Mesodermal cell (in vitro differentiated cells): Measurements from ENCODE around the gene AFAP1L2.
"Not testable (repeated sequence)": the region's sequence is repeated elsewhere in the genome, so short reads cannot be mapped to it uniquely, and the experiment has no call there.

Experiments
- H3K27ac ChIP-seq: 2 replicates; pipeline ENCODE4 v1.7.0; 2013; ENCODE audit warnings: mild to moderate bottlenecking, low read depth, low read length, moderate library complexity; ENCODE audit not compliant: severe bottlenecking
- H3K36me3 ChIP-seq: 2 replicates; pipeline ENCODE4 v1.7.1; 2013; ENCODE audit warnings: mild to moderate bottlenecking, low read length, moderate library complexity; ENCODE audit not compliant: control insufficient read depth, insufficient read depth
- H3K4me1 ChIP-seq: one replicate; pipeline ENCODE4 v1.7.1; 2013; ENCODE audit warnings: mild to moderate bottlenecking, low read length; ENCODE audit not compliant: insufficient read depth, control insufficient read depth, poor library complexity, severe bottlenecking
- H3K4me3 ChIP-seq: 2 replicates; pipeline ENCODE4 v1.7.0; 2013; ENCODE audit warnings: low read length, control low read depth, mild to moderate bottlenecking; ENCODE audit not compliant: insufficient read depth, poor library complexity, severe bottlenecking; ENCODE audit errors: extremely low read depth
- H3K9me3 ChIP-seq: 2 replicates; pipeline ENCODE4 v1.7.1; 2013; ENCODE audit warnings: mild to moderate bottlenecking, low read length, moderate library complexity; ENCODE audit not compliant: control insufficient read depth
- WGBS, 2 experiments: methylation state at CpG; one replicate each; pipeline ENCODE4 v1.1.5; 2013; ENCODE audit warnings: missing lambda C conversion rate in 2 of 2; ENCODE audit not compliant: insufficient coverage in 2 of 2; 5-methylcytosine and 5-hydroxymethylcytosine counted together

AFAP1L2 gene

DNA sequence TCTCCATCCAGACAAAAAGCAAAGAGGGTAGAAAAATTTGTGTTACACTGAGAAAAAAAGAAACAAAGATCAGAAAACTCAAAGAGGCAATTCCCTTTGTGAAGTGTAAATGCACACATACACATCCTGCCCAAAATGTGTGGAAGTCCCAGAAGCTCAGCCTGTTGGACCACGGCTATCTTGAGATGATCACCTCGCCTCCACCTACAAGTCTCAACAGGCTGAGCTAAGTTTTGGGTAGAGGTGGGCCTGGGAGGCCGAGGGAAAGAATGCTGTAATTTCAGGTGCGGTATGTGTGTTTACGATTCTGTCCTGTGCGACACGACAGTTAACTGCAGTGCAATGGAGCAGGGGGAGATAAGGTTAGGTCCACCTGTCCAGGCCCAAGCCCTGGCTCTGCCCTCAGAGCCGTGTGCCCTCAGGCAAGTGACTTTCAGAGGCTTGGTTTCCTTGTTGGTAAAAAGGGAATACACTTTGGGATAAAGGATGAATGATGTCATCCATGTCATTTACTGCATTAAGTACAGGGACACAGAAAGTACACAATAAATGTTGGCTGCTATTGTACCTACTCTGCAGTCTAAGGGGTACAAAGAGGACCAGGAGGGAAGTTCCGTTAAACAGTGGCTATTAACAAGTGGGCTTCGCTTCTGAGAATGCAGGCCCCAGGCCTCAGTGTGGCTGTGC, 67.3 kb downstream of the AFAP1L2 start:
- Histone ChIP-seq H3K4me3 (no peak overlapping the region), H3K36me3 (peaks cover 28% of the 10 kb centered on the region), H3K4me1 (peaks cover 46% of the 10 kb centered on the region), H3K27ac (no peak overlapping the region), H3K9me3 (no peaks in the 10 kb centered on the region)
- WGBS, 2 experiments, result 93 to 96% methylated on average over 4 to 10 of the region's 10 CpGs

DNA sequence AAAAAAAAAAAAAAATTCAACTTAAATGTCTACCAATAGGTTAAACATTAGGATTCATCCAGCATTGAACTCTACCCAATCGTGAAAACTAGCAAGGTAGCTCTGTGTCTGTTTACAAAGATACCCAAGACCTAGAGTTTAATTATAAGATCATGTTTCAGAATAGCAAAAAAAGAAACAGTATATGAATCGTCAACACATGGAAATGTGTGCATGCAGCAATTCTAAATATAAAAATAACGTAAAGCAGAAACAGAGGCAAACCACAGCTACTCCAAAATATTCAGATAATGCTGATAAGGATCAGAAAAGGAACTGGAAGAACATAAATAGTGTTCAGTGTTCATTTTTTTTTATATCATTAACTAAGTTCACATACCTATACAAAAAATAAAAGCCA, 68.7 kb downstream of the AFAP1L2 start:
- WGBS, 2 experiments, result no CpG with 5 or more reads among the region's 3 CpGs
- Histone ChIP-seq H3K9me3 (no peaks in the 10 kb centered on the region), H3K4me1 (peaks cover 48% of the 10 kb centered on the region), H3K36me3 (peaks cover 39% of the 10 kb centered on the region), H3K4me3 (no peak overlapping the region), H3K27ac (no peak overlapping the region)

DNA sequence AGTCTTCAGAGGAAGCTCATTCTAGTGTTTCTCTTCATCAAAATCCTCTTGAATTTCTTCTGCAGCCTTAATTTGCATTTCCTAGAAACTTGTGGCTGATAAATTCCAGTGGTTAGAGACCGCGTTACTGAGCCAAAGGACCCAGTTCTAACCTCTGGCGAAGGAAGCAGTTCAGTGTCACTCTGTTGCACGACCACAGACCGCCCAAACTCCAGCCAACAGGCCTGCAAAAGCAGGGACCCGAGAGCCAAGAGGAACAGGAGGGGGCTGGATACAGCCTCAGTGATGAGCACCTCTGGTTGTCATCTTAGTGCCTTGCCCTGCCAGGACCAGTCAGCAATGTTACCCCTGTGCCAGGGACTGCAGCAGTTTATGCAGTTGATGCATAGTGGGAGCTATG, 70.0 kb downstream of the AFAP1L2 start:
- Histone ChIP-seq H3K36me3 (peaks cover 36% of the 10 kb centered on the region), H3K9me3 (no peaks in the 10 kb centered on the region), H3K27ac (no peak overlapping the region), H3K4me1 (peaks cover 52% of the 10 kb centered on the region), H3K4me3 (no peak overlapping the region)
- WGBS, 2 experiments, result 83 to 89% methylated on average over 5 to 6 of the region's 6 CpGs

DNA sequence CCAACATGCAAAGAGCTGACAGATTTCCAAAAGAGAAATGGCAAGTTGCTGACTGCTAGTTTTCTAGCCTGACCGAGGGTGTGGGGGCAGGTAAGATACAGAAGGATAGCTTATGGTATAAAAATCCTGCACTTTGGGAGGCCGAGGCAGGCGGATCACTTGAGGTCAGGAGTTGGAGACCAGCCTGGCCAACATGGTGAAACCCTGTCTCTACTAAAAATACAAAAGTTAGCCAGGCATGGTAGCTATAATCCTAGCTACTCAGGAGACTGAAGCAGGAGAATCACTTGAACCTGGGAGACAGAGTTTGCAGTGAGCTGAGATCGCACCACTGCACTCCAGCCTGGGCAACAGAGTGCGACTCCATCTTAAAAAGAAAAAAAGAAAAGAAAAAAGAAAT, 70.9 kb downstream of the AFAP1L2 start:
- not testable (repeated sequence) for H3K27ac ChIP-seq, H3K4me3 ChIP-seq, H3K9me3 ChIP-seq
- peaks cover 29% of the 10 kb centered on the region for H3K36me3 ChIP-seq
- H3K4me1 ChIP-seq, result peaks cover 51% of the 10 kb centered on the region
- WGBS, 2 experiments, result 98 to 100% methylated on average over 1 to 5 of the region's 5 CpGs

DNA sequence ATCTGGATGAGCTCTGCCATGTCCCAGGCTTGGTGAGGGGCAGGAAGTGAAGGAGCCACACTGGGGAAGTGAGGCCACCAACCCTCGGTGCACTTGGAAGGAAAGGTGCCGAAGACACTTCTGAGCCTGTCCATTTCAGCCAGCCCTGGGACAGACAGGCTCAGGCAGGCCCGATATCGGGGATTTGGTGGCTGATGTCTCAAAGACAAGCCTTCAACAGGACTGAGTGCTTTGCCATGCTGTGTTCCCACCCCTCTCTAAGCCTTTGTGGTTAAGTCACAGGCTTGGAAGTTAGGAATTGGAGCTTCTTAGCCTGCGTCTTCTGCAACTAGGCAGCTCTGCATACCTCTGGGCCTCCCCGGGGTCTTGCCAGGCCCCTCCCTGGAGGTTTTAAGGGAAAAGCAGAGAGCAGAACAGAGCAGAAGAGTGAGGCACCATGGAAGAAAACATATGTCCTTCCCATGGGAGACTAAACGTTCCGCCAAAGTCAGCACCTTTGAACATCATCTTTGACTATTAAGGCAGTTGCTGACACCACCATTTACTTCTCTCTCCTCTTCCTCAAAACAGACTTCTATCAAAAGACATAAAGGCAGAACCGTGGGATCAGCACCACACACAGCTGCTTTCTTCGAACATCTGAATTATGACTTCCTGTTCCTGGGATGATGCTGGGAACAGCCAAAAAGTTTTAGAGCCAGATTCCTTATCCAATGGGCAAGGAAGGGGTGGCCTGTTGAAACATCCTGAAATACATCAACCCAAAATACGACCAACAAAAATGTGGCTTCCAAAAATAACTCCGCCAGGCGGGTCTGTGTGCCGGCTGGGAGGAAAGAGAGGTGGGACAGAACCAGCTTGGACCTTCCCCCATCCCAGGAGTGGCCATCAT, 71.8 kb downstream of the AFAP1L2 start:
- Histone ChIP-seq H3K9me3 (no peaks in the 10 kb centered on the region), H3K4me3 (no peak overlapping the region), H3K27ac (no peak overlapping the region), H3K36me3 (peaks cover 24% of the 10 kb centered on the region), H3K4me1 (peaks cover 45% of the 10 kb centered on the region)
- WGBS, 2 experiments, result 83 to 87% methylated on average over 9 to 10 of the region's 14 CpGs

DNA sequence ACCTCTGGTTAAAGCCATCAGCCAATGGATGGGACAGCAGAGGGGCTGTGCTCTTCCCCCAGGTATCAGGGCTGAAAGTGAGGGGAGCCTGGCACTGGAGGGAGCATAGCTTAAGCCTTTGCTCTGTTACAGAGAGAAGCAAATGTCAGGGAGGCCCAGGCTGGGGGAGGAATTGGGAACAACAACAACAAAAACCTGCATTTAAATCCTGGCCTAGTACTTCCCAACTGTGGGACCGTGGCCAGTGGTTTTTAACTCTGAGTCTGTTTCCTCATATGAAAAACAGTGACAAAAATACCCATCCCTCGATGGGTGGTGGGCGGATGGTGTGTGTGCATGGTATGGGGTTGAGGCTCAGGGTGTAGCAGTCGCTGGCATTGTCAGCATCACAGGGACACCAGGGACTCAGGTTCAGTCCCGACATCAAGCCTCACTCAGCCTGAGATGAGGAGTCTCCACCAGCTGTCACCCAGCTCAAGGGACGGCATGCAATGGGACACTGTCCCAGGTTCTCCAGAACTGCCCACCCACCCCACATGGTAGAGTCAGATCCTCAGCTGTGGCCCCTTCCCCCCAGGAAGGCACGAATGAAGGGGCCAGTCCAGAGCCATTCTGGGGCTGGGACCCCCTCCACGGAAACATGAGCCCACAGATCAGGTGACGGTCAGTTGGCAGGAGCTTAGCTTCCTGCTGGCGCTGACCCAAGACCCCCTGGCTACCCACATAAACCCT, 74.5 kb downstream of the AFAP1L2 start:
- Histone ChIP-seq H3K9me3 (no peaks in the 10 kb centered on the region), H3K4me1 (peaks cover 38% of the 10 kb centered on the region), H3K4me3 (no peak overlapping the region), H3K36me3 (peaks cover 42% of the 10 kb centered on the region), H3K27ac (no peak overlapping the region)
- 70 to 80% methylated on average over 4 to 9 of the region's 10 CpGs for WGBS, 2 experiments

DNA sequence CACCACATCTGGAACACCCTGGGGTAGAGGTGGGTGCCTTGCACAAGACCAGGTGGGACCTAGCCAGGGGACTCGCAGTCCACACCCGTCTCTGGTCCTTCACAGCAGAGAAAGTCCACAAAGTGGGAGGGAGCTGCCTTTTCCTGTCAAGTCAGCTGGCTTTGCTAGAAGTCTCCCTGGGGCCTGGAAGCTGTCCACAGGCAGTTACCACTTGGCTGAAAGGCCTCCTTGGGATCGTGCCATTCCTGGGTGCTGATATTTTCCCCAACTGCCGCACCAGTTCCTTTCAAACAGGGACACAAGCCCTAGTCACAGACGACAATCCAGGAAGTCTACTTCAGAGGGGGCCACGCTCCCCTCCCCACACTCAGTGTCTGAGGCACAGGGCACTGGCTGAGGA, 75.4 kb downstream of the AFAP1L2 start:
- H3K36me3 ChIP-seq, result peaks cover 46% of the 10 kb centered on the region
- H3K4me3 ChIP-seq, result no peak overlapping the region
- peaks cover 36% of the 10 kb centered on the region for H3K4me1 ChIP-seq
- H3K9me3 ChIP-seq, result no peaks in the 10 kb centered on the region
- 84 to 94% methylated on average over 6 of the region's 6 CpGs for WGBS, 2 experiments
- H3K27ac ChIP-seq, result no peak overlapping the region

DNA sequence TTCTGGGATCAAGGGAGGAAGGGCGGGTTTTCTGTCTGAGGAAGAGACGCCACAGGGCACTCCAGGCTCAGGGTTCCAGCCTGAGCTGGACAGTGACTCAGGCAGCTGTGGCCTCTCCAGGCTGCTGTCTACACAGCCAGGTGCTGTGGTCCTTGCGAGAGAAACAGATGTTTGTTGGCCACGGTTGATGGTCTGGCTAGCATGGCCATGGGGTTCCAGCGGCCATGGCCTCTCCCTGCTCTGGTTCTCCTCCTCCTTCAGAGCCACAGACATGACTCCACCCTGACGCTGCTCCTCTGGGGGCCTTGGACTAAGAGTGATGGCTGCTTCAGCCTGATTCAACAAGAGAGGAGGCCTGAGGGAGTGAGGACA, 75.9 kb downstream of the AFAP1L2 start:
- H3K4me1 ChIP-seq, result peaks cover 40% of the 10 kb centered on the region
- no peak overlapping the region for H3K27ac ChIP-seq
- peaks cover 46% of the 10 kb centered on the region for H3K36me3 ChIP-seq
- 95 to 97% methylated on average over 4 of the region's 6 CpGs for WGBS, 2 experiments
- H3K9me3 ChIP-seq, result no peaks in the 10 kb centered on the region
- H3K4me3 ChIP-seq, result no peak overlapping the region

DNA sequence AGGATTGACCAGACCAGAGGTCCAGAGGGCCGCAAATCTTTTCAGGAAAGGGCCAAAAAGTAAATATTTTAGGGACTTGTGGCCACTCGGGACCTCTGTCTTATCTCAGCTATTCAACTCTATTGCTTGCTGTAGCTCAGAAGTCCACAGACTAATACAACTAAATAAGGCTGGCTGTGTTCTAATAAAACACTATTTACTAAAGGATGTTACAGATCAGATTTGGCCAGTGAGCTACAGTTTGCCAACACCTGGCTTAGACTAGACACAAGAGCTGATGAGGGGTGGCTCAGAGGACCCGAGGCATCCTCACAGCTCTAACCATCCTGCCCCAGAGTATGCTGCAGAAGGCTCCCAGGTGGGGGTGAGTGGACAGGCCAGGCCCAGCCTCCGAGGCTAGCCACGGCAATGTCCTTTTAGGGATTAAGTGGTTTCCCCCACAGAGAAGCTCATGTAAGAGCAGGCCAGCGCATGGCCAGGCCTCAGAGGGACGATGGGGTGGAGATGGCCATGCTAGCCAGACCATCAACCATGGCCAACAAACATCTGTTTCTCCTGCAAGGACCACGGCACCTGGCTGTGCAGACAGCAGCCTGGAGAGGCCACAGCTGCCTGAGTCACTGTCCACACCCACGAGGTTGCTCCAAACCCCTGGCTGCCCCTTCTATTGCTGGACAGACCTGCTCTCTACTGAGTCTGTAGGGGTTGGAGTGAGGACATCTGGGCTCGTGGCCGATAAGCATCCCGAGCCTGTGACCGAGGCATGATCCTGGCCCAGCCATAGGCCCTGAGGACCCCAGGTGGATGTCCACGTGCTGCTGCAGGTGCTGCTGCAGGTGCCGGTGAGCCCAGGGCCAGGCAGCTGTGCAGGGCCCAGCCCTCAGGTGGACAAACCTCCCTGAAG, 76.5 kb downstream of the AFAP1L2 start:
- Histone ChIP-seq H3K4me1 (peaks cover 40% of the 10 kb centered on the region), H3K9me3 (no peaks in the 10 kb centered on the region), H3K27ac (no peak overlapping the region), H3K4me3 (no peak overlapping the region), H3K36me3 (peaks cover 44% of the 10 kb centered on the region)
- 95 to 98% methylated on average over 13 to 15 of the region's 15 CpGs for WGBS, 2 experiments

DNA sequence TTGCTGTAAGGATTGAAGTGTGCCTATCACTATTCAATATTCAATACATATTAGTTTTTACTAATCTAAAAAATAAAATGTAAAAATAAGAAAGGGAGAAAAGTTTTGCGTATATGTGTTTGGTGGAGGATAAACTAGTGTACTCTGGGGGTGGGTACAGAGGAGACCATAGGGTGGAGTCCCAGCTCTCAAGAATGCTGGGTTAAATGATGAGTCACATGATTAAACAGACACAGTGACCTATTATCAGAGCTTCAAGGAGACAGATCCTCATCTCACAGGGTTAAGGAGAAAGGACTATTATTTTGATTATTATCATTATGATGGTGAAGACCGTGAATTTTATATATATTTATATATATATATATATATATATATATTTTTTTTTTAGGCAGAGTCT, 77.5 kb downstream of the AFAP1L2 start:
- 67 to 100% methylated on average over 1 of the region's 2 CpGs for WGBS, 2 experiments

More for the DNA sequence above, 77.5 kb downstream of the AFAP1L2 start:
- Histone ChIP-seq H3K36me3 (peaks cover 41% of the 10 kb centered on the region), H3K27ac (no peak overlapping the region), H3K4me3 (no peak overlapping the region), H3K4me1 (peaks cover 42% of the 10 kb centered on the region), H3K9me3 (no peaks in the 10 kb centered on the region)
